Heart left ventricle (tissue), 13 donors: ENCODE results near the gene RPL13A.

ENCODE experiments used
- CTCF ChIP-seq, 12 donors: fragments of 200-600 bp; sonication (generic) in 4 of 12; IDR thresholded peaks; one replicate each; pipeline versions ENCODE4 v1.5.0 to v1.8.0; 2018 to 2022; ENCODE audit warnings: antibody characterized with exemption in 12 of 12, mild to moderate bottlenecking in 5 of 12
- POLR2A ChIP-seq, 2 donors: fragments of 450-650 bp; IDR thresholded peaks; one replicate each; pipeline ENCODE4 v1.6.1; 2017; ENCODE audit warnings: antibody characterized with exemption in 2 of 2, mild to moderate bottlenecking in 2 of 2, moderate library complexity in 2 of 2
- donor health status: ischemic (EF 13 %, LVEDD 7.1; RV severe dilation, severe dysfunction).
- donor health status: DM: no; HTN: yes; CAD: no.
- donor health status: DM: no; HTN: no; CAD: no.
- donor health status: ischemic (EF 25% LVEDD 6.9; RV normal size, moderate dysfunction).
- donor health status: ischemic (EF 25% LVEDD 5.7; RV mildly dilated, moderate dysfunction).
- donor health status: ischemic (EF 35%, LVEDD 5.7; RV mildly dilated, moderate dysfunction).
- donor health status: nonischemic (EF 11% LVEDD 7.7; RV severe dilation, severe dysfunction).
- donor health status: DM: yes; HTN: yes; CAD: no.
- donor health status: PGD.
- donor health status: ischemic (EF 29% LVEDD 5.4; RV normal size, mild dysfunction).
- donor health status: nonischemic (EF 23%, LVEDD 6.1; RV moderate dilation, normal function).

DNA sequence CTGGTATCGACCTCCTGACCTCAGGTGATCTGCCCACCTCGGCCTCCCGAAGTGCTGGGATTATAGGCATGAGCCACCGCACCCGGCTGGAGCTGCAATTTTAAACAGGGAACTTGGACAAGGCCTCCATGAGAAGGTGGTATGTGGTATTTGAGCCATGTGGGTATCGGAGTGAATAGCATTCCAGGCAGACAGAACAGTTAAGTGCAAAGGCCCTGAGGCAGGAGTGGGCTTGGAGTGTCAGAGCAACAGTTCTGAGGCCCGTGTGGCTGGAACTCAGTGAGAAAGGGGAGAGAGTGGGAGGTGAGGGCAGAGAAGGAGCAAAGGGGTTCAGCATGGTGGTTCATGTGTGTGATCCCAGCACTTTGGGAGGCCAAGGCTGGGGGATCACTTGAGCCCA is 43.3 kb downstream of the RPL13A start:
- TF ChIP-seq POLR2A (IDR thresholded peaks at IDR 0.05) (no peak), CTCF (IDR thresholded peaks at IDR 0.05) (no peak)
